HEK293 (cell line): ENCODE data around the gene LCN2.

Experiments used
- GLIS1 ChIP-seq: fragments of 450-650 bp; formaldehyde crosslinking; IDR thresholded peaks from 2 replicates; pipeline ENCODE4 v1.5.1; 2016; ENCODE audit warnings: missing biosample characterization, missing genetic modification characterization
- HIC1 ChIP-seq: fragments of 450-650 bp; formaldehyde crosslinking; IDR thresholded peaks from 2 replicates; pipeline ENCODE4 v1.5.1; 2016; ENCODE audit warnings: missing biosample characterization, missing genetic modification characterization
- KLF16 ChIP-seq: fragments of 450-650 bp; formaldehyde crosslinking; IDR thresholded peaks from 2 replicates; pipeline ENCODE4 v1.5.1; 2017; ENCODE audit warnings: missing biosample characterization, missing genetic modification characterization
- PRDM10 ChIP-seq: fragments of 450-650 bp; formaldehyde crosslinking; IDR thresholded peaks from 2 replicates; pipeline ENCODE4 v1.5.1; 2016; ENCODE audit warnings: missing biosample characterization, missing genetic modification characterization
- TSHZ1 ChIP-seq: fragments of 450-650 bp; formaldehyde crosslinking; IDR thresholded peaks from 2 replicates; pipeline ENCODE4 v1.5.1; 2016; ENCODE audit warnings: missing biosample characterization, missing genetic modification characterization, borderline replicate concordance
- ZBTB10 ChIP-seq: fragments of 450-650 bp; formaldehyde crosslinking; IDR thresholded peaks from 2 replicates; pipeline ENCODE4 v1.5.1; 2016; ENCODE audit warnings: missing biosample characterization, missing genetic modification characterization
- ZBTB20 ChIP-seq: fragments of 450-650 bp; formaldehyde crosslinking; IDR thresholded peaks from 2 replicates; pipeline ENCODE4 v1.5.1; 2016; ENCODE audit warnings: missing biosample characterization, missing genetic modification characterization
- ZFP3 ChIP-seq: fragments of 450-650 bp; formaldehyde crosslinking; IDR thresholded peaks from 2 replicates; pipeline ENCODE4 v1.5.1; 2016; ENCODE audit warnings: low read depth, missing biosample characterization, missing genetic modification characterization
- ZFP37 ChIP-seq: fragments of 450-650 bp; formaldehyde crosslinking; IDR thresholded peaks from 2 replicates; pipeline ENCODE4 v1.5.1; 2016; ENCODE audit warnings: missing biosample characterization, missing genetic modification characterization
- ZNF174 ChIP-seq: fragments of 450-650 bp; formaldehyde crosslinking; IDR thresholded peaks from 2 replicates; pipeline ENCODE4 v1.5.0; 2017; ENCODE audit warnings: missing biosample characterization, mild to moderate bottlenecking, missing genetic modification characterization
- ZNF202 ChIP-seq: fragments of 450-650 bp; formaldehyde crosslinking; IDR thresholded peaks from 2 replicates; pipeline ENCODE4 v1.5.1; 2016; ENCODE audit warnings: missing biosample characterization, missing genetic modification characterization, borderline replicate concordance
- ZNF24 ChIP-seq: fragments of 450-650 bp; formaldehyde crosslinking; IDR thresholded peaks from 2 replicates; pipeline ENCODE4 v1.5.1; 2016; ENCODE audit warnings: missing biosample characterization, missing genetic modification characterization
- ZNF302 ChIP-seq: fragments of 450-650 bp; formaldehyde crosslinking; IDR thresholded peaks from 2 replicates; pipeline ENCODE4 v1.5.1; 2016; ENCODE audit warnings: missing biosample characterization, missing genetic modification characterization, low read depth
- ZNF350 ChIP-seq: fragments of 450-650 bp; formaldehyde crosslinking; IDR thresholded peaks from 2 replicates; pipeline ENCODE4 v1.5.0; 2017; ENCODE audit warnings: missing biosample characterization, mild to moderate bottlenecking, missing genetic modification characterization
- ZNF366 ChIP-seq: fragments of 450-650 bp; formaldehyde crosslinking; conservative IDR thresholded peaks from 2 replicates; pipeline ENCODE4 v1.5.1; 2016; ENCODE audit warnings: missing biosample characterization, missing genetic modification characterization
- ZNF394 ChIP-seq: fragments of 450-650 bp; formaldehyde crosslinking; IDR thresholded peaks from 2 replicates; pipeline ENCODE4 v1.5.1; 2016; ENCODE audit warnings: missing biosample characterization, missing genetic modification characterization, mild to moderate bottlenecking, moderate library complexity, borderline replicate concordance
- ZNF529 ChIP-seq: fragments of 450-650 bp; formaldehyde crosslinking; IDR thresholded peaks from 2 replicates; pipeline ENCODE4 v1.5.1; 2017; ENCODE audit warnings: missing genetic modification characterization, missing biosample characterization; ENCODE audit not compliant: insufficient replicate concordance
- ZNF548 ChIP-seq: fragments of 450-650 bp; formaldehyde crosslinking; IDR thresholded peaks from 2 replicates; pipeline ENCODE4 v1.5.1; 2016; ENCODE audit warnings: missing biosample characterization, missing genetic modification characterization
- ZNF585B ChIP-seq: fragments of 450-650 bp; formaldehyde crosslinking; IDR thresholded peaks from 2 replicates; pipeline ENCODE4 v1.5.1; 2016; ENCODE audit warnings: missing biosample characterization, missing genetic modification characterization
- ZNF660 ChIP-seq: fragments of 450-650 bp; IDR thresholded peaks from 2 replicates; pipeline ENCODE4 v1.5.1; 2018; ENCODE audit warnings: missing biosample characterization, mild to moderate bottlenecking, missing genetic modification characterization
- ZNF677 ChIP-seq: fragments of 450-650 bp; IDR thresholded peaks from 2 replicates; pipeline ENCODE4 v1.5.0; 2018; ENCODE audit warnings: missing biosample characterization, mild to moderate bottlenecking, missing genetic modification characterization, moderate library complexity
- ZNF701 ChIP-seq: fragments of 450-650 bp; formaldehyde crosslinking; IDR thresholded peaks from 2 replicates; pipeline ENCODE4 v1.5.1; 2016; ENCODE audit warnings: missing biosample characterization, missing genetic modification characterization
- ZNF792 ChIP-seq: fragments of 450-650 bp; formaldehyde crosslinking; IDR thresholded peaks from 2 replicates; pipeline ENCODE4 v1.5.1; 2016; ENCODE audit warnings: missing biosample characterization, missing genetic modification characterization
- ZSCAN16 ChIP-seq: fragments of 450-650 bp; formaldehyde crosslinking; IDR thresholded peaks from 2 replicates; pipeline ENCODE4 v1.5.1; 2016; ENCODE audit warnings: missing biosample characterization, missing genetic modification characterization
- ZSCAN18 ChIP-seq: fragments of 450-650 bp; formaldehyde crosslinking; IDR thresholded peaks from 2 replicates; pipeline ENCODE4 v1.5.1; 2016; ENCODE audit warnings: missing biosample characterization, missing genetic modification characterization

LCN2 gene

GRCh38 chr9:128191406-128192046 lies 42.3 kb downstream of the LCN2 start, which contains the start of gene CIZ1 (continued):
- TF ChIP-seq TSHZ1 (tag by site-specific recombination) (no peak), PRDM10 (tag by site-specific recombination) (peak; percentile 100), ZNF366 (no peak), GLIS1 (tag by site-specific recombination) (peak; percentile 78), ZNF677 (tag by site-specific recombination) (no peak), ZBTB10 (tag by site-specific recombination) (peak; percentile 79; the same call in 1 of the 2 replicates), ZSCAN16 (tag by site-specific recombination) (no peak), ZNF660 (tag by site-specific recombination) (peak; percentile 67), ZNF548 (tag by site-specific recombination) (no peak), HIC1 (tag by site-specific recombination) (0 out of 2 replicates have a peak, but pooled peaks have one; percentile 9), ZNF529 (tag by site-specific recombination) (no peak), ZNF394 (tag by site-specific recombination) (peak; percentile 22; the same call in 1 of the 2 replicates), ZNF202 (no peak), ZFP3 (no peak), ZNF792 (tag by site-specific recombination) (no peak), KLF16 (tag by site-specific recombination) (peak; percentile 65; the same call in 1 of the 2 replicates), ZFP37 (tag by site-specific recombination) (peak; percentile 28; the same call in 1 of the 2 replicates), ZNF585B (tag by site-specific recombination) (no peak), ZBTB20 (tag by site-specific recombination) (peak; percentile 91), ZNF24 (tag by site-specific recombination) (no peak), ZNF701 (tag by site-specific recombination) (no peak), ZSCAN18 (tag by site-specific recombination) (no peak), ZNF302 (tag by site-specific recombination) (no peak), ZNF174 (tag by site-specific recombination) (no peak), ZNF350 (tag by site-specific recombination) (no peak)
